HEK293 (cell line): ENCODE data around the gene TMEM151A.
A peak's percentile ranks its signal among the peaks of the same experiment; 100 is the strongest.

ENCODE experiments used
- CTCF ChIA-PET: fragments of 350-600 bp; formaldehyde crosslinking; extraction: SDS; loops from one replicate; lab custom pipeline; 2021; ENCODE audit warnings: antibody characterized with exemption; lab: Yijun Ruan, JAX
- POLR2A ChIA-PET: fragments of 300-600 bp; formaldehyde crosslinking; extraction: SDS; loops from one replicate; lab custom pipeline; 2020; ENCODE audit warnings: antibody characterized with exemption, inconsistent platforms; lab: Yijun Ruan, JAX
- H3K27ac ChIP-seq: fragments of 200-500 bp; sonication (Bioruptor generic); 2 replicates; pipeline ENCODE4 v1.5.1; 2014; ENCODE audit warnings: low read depth, low read length, control low read depth, inconsistent platforms; ENCODE audit errors: extremely low read depth
- H3K36me3 ChIP-seq, 2 experiments: fragments of 200-500 bp in 1 of 2; sonication (Bioruptor generic) in 1 of 2; 1 replicate in 1 of 2; 2 replicates in 1 of 2; pipeline ENCODE4 v1.5.1; 2014 to 2017; ENCODE audit warnings: inconsistent platforms in 2 of 2, low read length in 2 of 2; ENCODE audit not compliant: control insufficient read depth in 2 of 2, insufficient read depth in 1 of 2
- H3K4me1 ChIP-seq: fragments of 200-500 bp; sonication (Bioruptor generic); 2 replicates; pipeline ENCODE4 v1.5.1; 2014; ENCODE audit warnings: mild to moderate bottlenecking, low read length, inconsistent platforms; ENCODE audit not compliant: control insufficient read depth, insufficient read depth
- H3K4me3 ChIP-seq: 2 replicates; pipeline ENCODE4 v1.5.1; 2011; ENCODE audit warnings: low read depth, mild to moderate bottlenecking, control low read depth, low read length, moderate library complexity
- H3K9me3 ChIP-seq: fragments of 200-500 bp; sonication (Bioruptor generic); 2 replicates; pipeline ENCODE4 v1.5.1; 2014; ENCODE audit warnings: low read depth, low read length, inconsistent platforms; ENCODE audit not compliant: control insufficient read depth, insufficient read depth
- BCL11A ChIP-seq: fragments of 450-650 bp; formaldehyde crosslinking; IDR thresholded peaks from 2 replicates; pipeline ENCODE4 v1.5.1; 2016; ENCODE audit warnings: low read depth, missing biosample characterization, missing genetic modification characterization
- GLI2 ChIP-seq: fragments of 450-650 bp; formaldehyde crosslinking; IDR thresholded peaks from 2 replicates; pipeline ENCODE4; 2017; ENCODE audit warnings: missing biosample characterization, missing genetic modification characterization, low read depth, borderline replicate concordance
- HOXA7 ChIP-seq: sonication (generic); formaldehyde crosslinking; IDR thresholded peaks from 2 replicates; pipeline ENCODE4 v1.8.1; 2022; ENCODE audit warnings: missing genetic modification reagents, borderline replicate concordance
- KLF8 ChIP-seq: fragments of 450-650 bp; formaldehyde crosslinking; IDR thresholded peaks from 2 replicates; pipeline ENCODE4 v1.5.1; 2016; ENCODE audit warnings: missing biosample characterization, missing genetic modification characterization
- PRDM10 ChIP-seq: fragments of 450-650 bp; formaldehyde crosslinking; IDR thresholded peaks from 2 replicates; pipeline ENCODE4 v1.5.1; 2016; ENCODE audit warnings: missing biosample characterization, missing genetic modification characterization
- SP7 ChIP-seq: fragments of 450-650 bp; formaldehyde crosslinking; IDR thresholded peaks from 2 replicates; pipeline ENCODE4 v1.5.1; 2016; ENCODE audit warnings: missing biosample characterization, missing genetic modification characterization
- ZBTB17 ChIP-seq: fragments of 450-650 bp; formaldehyde crosslinking; IDR thresholded peaks from 2 replicates; pipeline ENCODE4 v1.5.1; 2016; ENCODE audit warnings: missing biosample characterization, missing genetic modification characterization
- ZBTB20 ChIP-seq: fragments of 450-650 bp; formaldehyde crosslinking; IDR thresholded peaks from 2 replicates; pipeline ENCODE4 v1.5.1; 2016; ENCODE audit warnings: missing biosample characterization, missing genetic modification characterization
- ZBTB49 ChIP-seq: fragments of 450-650 bp; formaldehyde crosslinking; IDR thresholded peaks from 2 replicates; pipeline ENCODE4 v1.5.1; 2016; ENCODE audit warnings: missing biosample characterization, missing genetic modification characterization, low read depth
- ZBTB6 ChIP-seq: fragments of 450-650 bp; formaldehyde crosslinking; IDR thresholded peaks from 2 replicates; pipeline ENCODE4 v1.5.1; 2017; ENCODE audit warnings: missing biosample characterization, missing genetic modification characterization
- ZBTB7A ChIP-seq: fragments of 450-650 bp; formaldehyde crosslinking; IDR thresholded peaks from 2 replicates; pipeline ENCODE4 v1.5.1; 2016; ENCODE audit warnings: low read depth, missing biosample characterization, missing genetic modification characterization
- ZNF416 ChIP-seq: fragments of 450-650 bp; formaldehyde crosslinking; IDR thresholded peaks from 2 replicates; pipeline ENCODE4 v1.5.1; 2016; ENCODE audit warnings: missing biosample characterization, missing genetic modification characterization
- ZNF596 ChIP-seq: fragments of 450-650 bp; IDR thresholded peaks from 2 replicates; pipeline ENCODE4 v1.5.0; 2018; ENCODE audit warnings: missing biosample characterization, mild to moderate bottlenecking, missing genetic modification characterization, moderate library complexity
- ZNF623 ChIP-seq: fragments of 450-650 bp; formaldehyde crosslinking; IDR thresholded peaks from 2 replicates; pipeline ENCODE4 v1.5.1; 2016; ENCODE audit warnings: missing biosample characterization, missing genetic modification characterization
- ZNF664 ChIP-seq: fragments of 450-650 bp; formaldehyde crosslinking; IDR thresholded peaks from 2 replicates; pipeline ENCODE4 v1.5.1; 2016; ENCODE audit warnings: missing biosample characterization, missing genetic modification characterization
- ZNF670 ChIP-seq: fragments of 450-650 bp; formaldehyde crosslinking; IDR thresholded peaks from 2 replicates; pipeline ENCODE4 v1.5.1; 2016; ENCODE audit warnings: missing biosample characterization, missing genetic modification characterization, low read depth
- TF ChIP-seq, protein P1 (sequence below): fragments of 450-650 bp; formaldehyde crosslinking; IDR thresholded peaks from 2 replicates; pipeline ENCODE4 v1.5.1; 2016; ENCODE audit warnings: missing biosample characterization, missing genetic modification characterization
- TF ChIP-seq, protein P2 (sequence below): fragments of 450-650 bp; formaldehyde crosslinking; IDR thresholded peaks from 2 replicates; pipeline ENCODE4 v1.5.1; 2016; ENCODE audit warnings: missing biosample characterization, missing genetic modification characterization

TMEM151A gene

DNA sequence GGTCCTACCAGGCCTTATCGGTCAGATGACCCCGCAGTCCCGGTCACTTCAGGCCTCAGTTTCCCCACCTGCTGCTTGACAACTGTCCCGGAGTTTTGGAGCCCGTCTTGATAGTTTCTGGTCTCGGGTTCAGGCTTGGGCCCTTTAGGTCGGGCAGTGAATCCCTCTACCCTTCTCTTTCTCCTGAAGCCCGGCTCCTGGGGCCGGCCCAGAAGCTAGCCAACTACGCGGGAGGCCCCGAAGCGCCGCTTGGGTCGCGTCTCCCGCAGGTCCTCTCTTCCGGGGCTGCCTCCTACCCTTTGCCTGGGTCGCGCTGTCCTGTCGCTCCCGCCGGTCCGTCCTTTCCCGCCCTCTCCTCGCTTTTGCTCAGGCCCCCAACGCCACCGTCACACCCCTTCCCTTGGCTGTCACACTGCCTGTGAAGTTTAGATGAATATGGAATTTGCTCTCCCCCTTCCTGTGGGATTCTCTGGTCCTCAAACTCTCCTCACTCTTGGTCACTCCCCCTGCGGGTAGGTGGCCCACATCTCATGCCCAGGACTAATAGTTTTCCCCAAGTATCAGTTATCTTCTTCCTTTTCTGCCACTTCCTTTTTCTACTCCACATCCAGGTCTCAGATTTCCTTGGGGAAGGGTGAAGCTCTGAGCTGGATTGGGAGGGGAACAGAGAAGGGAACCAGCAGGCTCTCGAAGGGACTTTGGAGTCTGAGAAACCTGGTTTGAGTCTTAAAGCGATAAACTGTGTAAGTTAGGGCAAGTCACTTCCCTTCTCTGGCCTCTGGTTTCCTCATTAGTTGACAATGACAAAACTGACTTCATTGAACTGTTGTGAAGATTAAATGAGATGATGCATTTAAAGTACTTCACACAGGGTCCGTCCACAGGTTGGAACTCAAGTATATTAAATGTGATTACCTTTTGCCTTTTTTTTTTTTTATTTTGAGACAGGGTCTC lies 22.5 kb upstream of the TMEM151A start (continued):
- TF ChIP-seq ZNF664 (tag by site-specific recombination) (peak; percentile 88), ZBTB20 (tag by site-specific recombination) (peak; percentile 66), SP7 (peak; percentile 12; the same call in 1 of the 2 replicates), ZBTB17 (tag by site-specific recombination) (peak; percentile 67; the same call in 1 of the 2 replicates), ZBTB49 (no peak), PRDM10 (peak; percentile 94), ZNF623 (tag by site-specific recombination) (0 out of 2 replicates have a peak, but pooled peaks have one; percentile 11)

DNA sequence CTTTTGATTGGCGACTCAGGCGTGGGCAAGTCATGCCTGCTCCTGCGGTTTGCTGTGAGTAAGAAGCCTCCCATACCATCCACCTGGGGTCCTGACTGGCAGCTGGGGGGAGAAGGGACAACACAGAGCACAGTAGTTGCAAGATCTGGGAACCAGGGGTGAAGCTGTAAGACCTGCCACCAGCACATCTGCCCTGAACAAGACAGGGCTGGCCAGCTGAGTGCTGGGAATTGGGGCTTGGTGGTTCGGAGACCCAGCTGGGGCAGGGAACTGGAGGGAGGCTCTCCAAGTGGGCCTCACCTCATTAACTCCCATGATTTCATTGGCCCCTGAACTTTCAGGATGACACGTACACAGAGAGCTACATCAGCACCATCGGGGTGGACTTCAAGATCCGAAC lies 19.9 kb upstream of the TMEM151A start:
- Histone ChIP-seq H3K27ac (no peak overlapping the region), H3K36me3 (peaks cover 0 to 63% of the 10 kb centered on the region in 2 experiments; a peak in 2 of 3 replicates)
- POLR2A ChIA-PET: interaction anchor here (0.8 to 1.4 kb wide), 2 partner anchors 11 to 17 kb away, joined by 4 read pairs; partner anchors contain the start of gene YIF1A
- no peak for TF ChIP-seq ZBTB7A (tag by site-specific recombination)
- no peak for TF ChIP-seq HOXA7 (CRISPR knock-in tag)
- no peak for TF ChIP-seq GLI2 (tag by site-specific recombination)
- no peak for TF ChIP-seq BCL11A (tag by site-specific recombination)
- TF ChIP-seq ZNF416 (tag by site-specific recombination): no peak
- TF ChIP-seq ZBTB6 (tag by site-specific recombination): no peak
- TF ChIP-seq, protein P1, sequence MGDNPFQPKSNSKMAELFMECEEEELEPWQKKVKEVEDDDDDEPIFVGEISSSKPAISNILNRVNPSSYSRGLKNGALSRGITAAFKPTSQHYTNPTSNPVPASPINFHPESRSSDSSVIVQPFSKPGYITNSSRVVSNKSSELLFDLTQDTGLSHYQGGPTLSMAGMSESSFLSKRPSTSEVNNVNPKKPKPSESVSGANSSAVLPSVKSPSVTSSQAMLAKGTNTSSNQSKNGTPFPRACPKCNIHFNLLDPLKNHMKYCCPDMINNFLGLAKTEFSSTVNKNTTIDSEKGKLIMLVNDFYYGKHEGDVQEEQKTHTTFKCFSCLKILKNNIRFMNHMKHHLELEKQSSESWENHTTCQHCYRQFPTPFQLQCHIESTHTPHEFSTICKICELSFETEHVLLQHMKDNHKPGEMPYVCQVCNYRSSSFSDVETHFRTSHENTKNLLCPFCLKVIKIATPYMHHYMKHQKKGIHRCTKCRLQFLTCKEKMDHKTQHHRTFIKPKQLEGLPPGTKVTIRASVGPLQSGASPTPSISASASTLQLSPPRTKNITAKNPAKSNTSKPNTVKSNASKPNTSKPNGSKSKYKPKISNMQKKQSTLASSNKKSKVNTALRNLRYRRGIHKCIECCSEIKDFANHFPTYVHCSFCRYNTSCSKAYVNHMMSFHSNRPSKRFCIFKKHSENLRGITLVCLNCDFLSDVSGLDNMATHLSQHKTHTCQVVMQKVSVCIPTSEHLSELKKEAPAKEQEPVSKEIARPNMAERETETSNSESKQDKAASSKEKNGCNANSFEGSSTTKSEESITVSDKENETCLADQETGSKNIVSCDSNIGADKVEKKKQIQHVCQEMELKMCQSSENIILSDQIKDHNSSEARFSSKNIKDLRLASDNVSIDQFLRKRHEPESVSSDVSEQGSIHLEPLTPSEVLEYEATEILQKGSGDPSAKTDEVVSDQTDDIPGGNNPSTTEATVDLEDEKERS (tag by site-specific recombination): no peak
- no peak for TF ChIP-seq ZNF670 (tag by site-specific recombination)
- TF ChIP-seq ZNF596 (tag by site-specific recombination): no peak
- TF ChIP-seq, protein P2, sequence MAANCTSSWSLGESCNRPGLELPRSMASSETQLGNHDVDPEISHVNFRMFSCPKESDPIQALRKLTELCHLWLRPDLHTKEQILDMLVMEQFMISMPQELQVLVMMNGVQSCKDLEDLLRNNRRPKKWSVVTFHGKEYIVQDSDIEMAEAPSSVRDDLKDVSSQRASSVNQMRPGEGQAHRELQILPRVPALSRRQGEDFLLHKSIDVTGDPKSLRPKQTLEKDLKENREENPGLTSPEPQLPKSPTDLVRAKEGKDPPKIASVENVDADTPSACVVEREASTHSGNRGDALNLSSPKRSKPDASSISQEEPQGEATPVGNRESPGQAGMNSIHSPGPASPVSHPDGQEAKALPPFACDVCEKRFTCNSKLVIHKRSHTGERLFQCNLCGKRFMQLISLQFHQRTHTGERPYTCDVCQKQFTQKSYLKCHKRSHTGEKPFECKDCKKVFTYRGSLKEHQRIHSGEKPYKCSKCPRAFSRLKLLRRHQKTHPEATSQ (tag by site-specific recombination): no peak
- TF ChIP-seq KLF8 (tag by site-specific recombination): no peak
- TF ChIP-seq, all 188 proteins: peak for 0
- H3K9me3 ChIP-seq: no peaks in the 10 kb centered on the region
- peaks cover 2% of the 10 kb centered on the region; the same call in 1 of the 2 replicates for H3K4me1 ChIP-seq
- no peak overlapping the region for H3K4me3 ChIP-seq
- CTCF ChIA-PET: interaction anchor here (0.8 to 4.9 kb wide), 2 partner anchors 10 to 50 kb away, joined by 3 to 24 read pairs; no protein-coding TSS in a partner anchor
